ENCODE data around the gene UBIAD1.

UBIAD1 gene

DNA sequence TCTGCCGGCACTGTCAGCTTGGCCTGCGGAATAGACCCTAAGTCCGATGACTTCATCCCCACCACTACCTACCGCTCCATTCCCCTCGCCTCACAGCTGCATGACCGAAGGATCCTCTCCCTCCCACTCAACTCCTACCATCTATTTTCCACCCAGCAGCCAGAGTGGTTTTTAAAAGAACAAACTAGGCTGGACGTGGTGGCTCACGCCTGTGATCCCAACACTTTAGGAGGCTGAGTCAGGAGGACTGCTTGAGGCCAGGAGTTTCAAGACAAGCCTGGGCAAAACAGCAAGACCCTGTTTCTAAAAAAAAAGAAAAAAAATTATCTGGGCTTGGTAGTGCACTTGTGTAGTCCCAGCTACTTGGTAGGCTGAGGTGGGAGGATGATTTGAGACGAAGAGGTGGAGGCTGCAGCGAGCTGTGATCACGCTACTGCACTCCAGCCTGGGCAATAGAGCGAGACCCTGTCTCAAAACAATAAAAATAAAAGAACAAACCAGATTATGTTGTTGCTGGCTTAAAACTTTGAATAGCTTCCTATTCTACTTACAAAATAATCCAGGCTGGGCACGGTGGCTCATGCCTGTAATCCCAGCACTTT, 59.0 kb downstream of the UBIAD1 start:
- TF ChIP-seq CTCF (conservative IDR thresholded peaks at IDR 0.05; ENCODE audit: control insufficient read depth, insufficient read depth, low read depth, low read length): no peak
- no peak overlapping the region for H3K4me3 ChIP-seq (ENCODE audit: control insufficient read depth, low read depth, low read length)
- no peak for DNase-seq (ENCODE audit: low read depth)

GRCh38 chr1:11333631-11334030, 60.6 kb downstream of the UBIAD1 start:
- no peak for TF ChIP-seq CTCF (conservative IDR thresholded peaks at IDR 0.05; ENCODE audit: control insufficient read depth, insufficient read depth, low read depth, low read length)
- DNase-seq (ENCODE audit: low read depth): no peak
- H3K4me3 ChIP-seq (ENCODE audit: control insufficient read depth, low read depth, low read length): no peak overlapping the region

DNA sequence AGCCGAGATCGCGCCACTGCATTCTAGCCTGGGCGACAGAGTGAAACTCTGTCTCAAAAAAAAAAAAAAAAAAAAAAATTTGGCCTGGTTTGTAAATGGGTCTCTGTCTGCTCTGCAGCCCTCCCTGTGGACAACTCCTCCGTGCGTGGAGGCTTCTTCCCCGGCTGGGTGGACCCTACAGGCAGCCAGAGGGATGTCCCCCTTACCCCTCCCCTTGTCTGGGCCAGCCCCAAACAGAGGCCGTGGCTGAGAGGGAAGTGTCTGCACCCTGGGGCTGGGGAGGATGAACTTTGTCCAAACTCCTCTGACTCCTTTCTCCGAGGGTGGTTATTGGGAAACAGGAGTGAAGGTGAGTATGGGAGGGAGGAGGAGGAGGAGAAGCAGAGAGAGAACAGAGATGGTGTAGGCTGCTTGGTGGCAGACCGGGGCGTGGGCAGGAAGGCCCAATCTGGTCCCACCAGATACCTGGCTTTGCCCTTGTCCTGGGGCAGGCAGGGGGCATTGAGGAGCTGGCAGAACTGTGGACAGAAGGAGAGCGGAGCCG, 61.3 kb downstream of the UBIAD1 start:
- DNase-seq (ENCODE audit: low read depth): no peak
- no peak overlapping the region for H3K4me3 ChIP-seq (ENCODE audit: control insufficient read depth, low read depth, low read length)
- no peak for TF ChIP-seq CTCF (conservative IDR thresholded peaks at IDR 0.05; ENCODE audit: control insufficient read depth, insufficient read depth, low read depth, low read length)

- TF ChIP-seq CTCF (conservative IDR thresholded peaks at IDR 0.05; ENCODE audit: control insufficient read depth, insufficient read depth, low read depth, low read length): no peak
- no peak overlapping the region for H3K4me3 ChIP-seq (ENCODE audit: control insufficient read depth, low read depth, low read length)
- no peak for DNase-seq (ENCODE audit: low read depth)
Observed at GRCh38 chr1:11334821-11335220, 61.8 kb downstream of the UBIAD1 start.

DNA sequence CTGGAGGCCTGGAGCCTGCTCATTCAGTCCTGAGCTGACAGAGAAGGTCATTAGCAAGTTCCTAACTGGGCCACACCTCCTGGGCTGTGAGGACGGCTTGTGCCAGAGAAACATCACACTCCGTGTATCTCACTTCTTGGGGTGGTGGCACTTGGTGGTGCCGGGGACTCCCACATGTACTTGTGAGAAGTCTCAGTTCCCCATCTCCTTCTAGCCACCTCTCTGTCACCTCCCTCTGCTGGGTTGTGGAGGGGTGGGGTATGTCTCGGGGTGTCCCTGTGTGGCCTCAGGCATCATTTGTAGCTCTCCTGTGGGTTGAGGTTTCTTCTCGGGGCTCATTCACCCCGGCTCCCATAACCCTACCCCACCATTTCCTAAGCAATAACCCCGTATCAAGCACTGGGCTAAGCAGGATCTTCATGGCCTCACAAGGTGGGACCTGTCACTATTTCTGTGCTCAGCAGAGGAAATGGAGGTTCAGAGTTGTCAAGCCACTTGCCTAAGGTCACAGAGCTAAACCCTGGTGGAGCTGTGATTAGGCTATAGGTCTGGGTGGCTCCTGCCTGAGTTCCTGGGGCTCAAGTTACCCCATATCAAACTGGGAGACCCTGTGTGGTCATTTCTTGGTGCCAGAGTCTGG, 62.5 kb downstream of the UBIAD1 start:
- TF ChIP-seq CTCF (conservative IDR thresholded peaks at IDR 0.05; ENCODE audit: control insufficient read depth, insufficient read depth, low read depth, low read length): no peak
- no peak for DNase-seq (ENCODE audit: low read depth)

GRCh38 chr1:11337580-11338073, 64.6 kb downstream of the UBIAD1 start:
- H3K4me3 ChIP-seq (ENCODE audit: control insufficient read depth, low read depth, low read length): no peak overlapping the region
- peak; percentile 24 for DNase-seq (ENCODE audit: low read depth)
- TF ChIP-seq CTCF (conservative IDR thresholded peaks at IDR 0.05; ENCODE audit: control insufficient read depth, insufficient read depth, low read depth, low read length): peak; percentile 72

More for the DNA sequence above, 62.5 kb downstream of the UBIAD1 start:
- no peak overlapping the region for H3K4me3 ChIP-seq (ENCODE audit: control insufficient read depth, low read depth, low read length)
